ENCODE data around the gene TSR1.

DNA sequence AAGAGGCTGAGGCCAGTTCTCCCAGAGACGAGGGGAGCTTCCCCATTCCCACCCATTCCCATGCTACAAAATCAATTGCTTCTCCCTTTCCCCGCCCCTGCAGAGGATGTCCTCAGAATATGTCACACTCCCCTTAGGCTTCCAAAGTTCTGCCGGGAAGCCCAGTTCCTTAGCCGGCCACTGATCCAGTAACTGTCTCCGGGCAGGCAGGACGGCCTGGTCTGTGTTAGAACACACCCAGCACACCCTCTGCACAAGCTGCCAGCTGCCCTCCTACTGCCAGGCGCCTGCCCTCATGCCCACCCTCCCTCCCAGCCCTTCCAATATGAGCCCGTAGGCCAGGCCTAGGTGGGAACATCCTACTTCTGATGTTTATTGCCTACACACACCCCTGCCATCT lies 32.1 kb upstream of the TSR1 start:
- TF ChIP-seq, protein P1, sequence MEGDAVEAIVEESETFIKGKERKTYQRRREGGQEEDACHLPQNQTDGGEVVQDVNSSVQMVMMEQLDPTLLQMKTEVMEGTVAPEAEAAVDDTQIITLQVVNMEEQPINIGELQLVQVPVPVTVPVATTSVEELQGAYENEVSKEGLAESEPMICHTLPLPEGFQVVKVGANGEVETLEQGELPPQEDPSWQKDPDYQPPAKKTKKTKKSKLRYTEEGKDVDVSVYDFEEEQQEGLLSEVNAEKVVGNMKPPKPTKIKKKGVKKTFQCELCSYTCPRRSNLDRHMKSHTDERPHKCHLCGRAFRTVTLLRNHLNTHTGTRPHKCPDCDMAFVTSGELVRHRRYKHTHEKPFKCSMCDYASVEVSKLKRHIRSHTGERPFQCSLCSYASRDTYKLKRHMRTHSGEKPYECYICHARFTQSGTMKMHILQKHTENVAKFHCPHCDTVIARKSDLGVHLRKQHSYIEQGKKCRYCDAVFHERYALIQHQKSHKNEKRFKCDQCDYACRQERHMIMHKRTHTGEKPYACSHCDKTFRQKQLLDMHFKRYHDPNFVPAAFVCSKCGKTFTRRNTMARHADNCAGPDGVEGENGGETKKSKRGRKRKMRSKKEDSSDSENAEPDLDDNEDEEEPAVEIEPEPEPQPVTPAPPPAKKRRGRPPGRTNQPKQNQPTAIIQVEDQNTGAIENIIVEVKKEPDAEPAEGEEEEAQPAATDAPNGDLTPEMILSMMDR (IDR thresholded peaks at IDR 0.05), result no peak
- no peak for TF ChIP-seq POLR2A (IDR thresholded peaks at IDR 0.05)
